DLD1 (cell line): ENCODE measurements around the gene SCAMP1.
"Not testable (repeated sequence)": the region's sequence is repeated elsewhere in the genome, so short reads cannot be mapped to it uniquely, and the experiment has no call there.

Source experiments
- in situ Hi-C: cut with HindIII; loops from 2 replicates; pipeline ENCODE4 v1.10.0; 2017; ENCODE audit warnings: low sequenced_read_pairs

SCAMP1 gene

GRCh38 chr5:78420548-78420947 is 60.1 kb downstream of the SCAMP1 start:
- in situ Hi-C loops: no loop called here

DNA sequence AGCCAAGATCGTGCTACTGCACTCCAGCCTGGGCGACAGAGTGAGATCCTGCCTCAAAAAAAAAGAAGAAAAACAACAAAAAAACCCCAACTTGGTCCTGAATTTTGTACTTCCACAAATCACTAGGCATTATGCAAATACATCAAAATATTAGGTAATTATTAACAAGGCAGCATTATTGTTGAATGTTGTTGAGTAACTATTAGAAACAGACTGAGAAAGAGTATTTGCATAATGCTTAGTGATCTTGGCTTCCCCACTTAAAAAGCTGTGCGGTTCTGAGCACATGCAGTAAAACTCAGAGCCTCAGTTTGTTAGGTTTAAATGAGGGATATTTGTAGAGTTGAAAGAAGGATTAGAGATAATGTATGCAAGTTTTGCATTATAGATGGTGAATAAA is 64.2 kb downstream of the SCAMP1 start:
- in situ Hi-C loops: no loop called here

- in situ Hi-C loops: no loop called here
These were observed 69.0 kb downstream of the SCAMP1 start for GRCh38 chr5:78429332-78429980.

GRCh38 chr5:78430866-78431265 is 70.4 kb downstream of the SCAMP1 start:
- in situ Hi-C loops: no loop called here

DNA sequence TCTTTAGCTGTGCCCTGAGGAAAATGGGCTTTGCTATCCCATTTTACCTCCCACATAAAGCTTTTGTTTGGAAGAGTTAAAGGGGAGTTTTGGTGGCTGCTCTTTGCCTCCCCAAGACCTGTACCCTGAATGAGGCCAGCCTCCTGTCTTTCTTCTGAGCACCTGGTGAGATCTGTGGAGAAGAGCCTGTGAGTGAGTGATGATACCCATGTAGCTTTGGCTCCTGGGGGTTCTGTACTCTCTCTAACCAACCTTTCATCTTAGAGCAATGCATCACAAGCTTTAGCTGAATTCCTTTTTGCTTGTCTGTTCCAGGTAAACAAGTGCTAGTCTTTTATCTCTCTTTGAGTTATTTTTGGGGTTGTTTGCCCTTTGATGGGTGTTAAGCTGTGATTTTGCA is 73.6 kb downstream of the SCAMP1 start:
- in situ Hi-C loops: no loop called here

GRCh38 chr5:78447775-78448424 is 87.5 kb downstream of the SCAMP1 start:
- in situ Hi-C loops: no loop called here

GRCh38 chr5:78449103-78449502 is 88.7 kb downstream of the SCAMP1 start:
- in situ Hi-C loops: no loop called here

- in situ Hi-C loops: not testable (repeated sequence)
These were observed 97.1 kb downstream of the SCAMP1 start for GRCh38 chr5:78457507-78457906.

DNA sequence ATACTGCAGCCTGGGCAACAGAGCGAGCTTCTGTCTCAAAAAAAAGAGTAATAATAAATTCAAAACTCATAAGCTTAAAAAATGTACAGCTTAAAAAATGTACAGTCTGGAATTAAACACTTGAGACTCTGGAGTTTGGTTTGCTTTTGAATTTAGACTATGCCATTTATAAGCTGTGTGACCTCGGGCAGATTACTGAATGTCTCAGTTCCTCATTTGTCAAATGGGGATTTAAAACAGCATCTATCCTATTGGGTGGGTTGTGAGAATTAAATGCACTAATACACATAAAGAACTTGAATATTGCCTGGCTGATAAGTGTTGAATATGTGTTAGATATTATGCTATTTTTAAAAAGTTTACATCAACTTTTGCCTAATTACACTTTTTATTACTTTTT is 98.4 kb downstream of the SCAMP1 start:
- in situ Hi-C loops: no loop called here

GRCh38 chr5:78467140-78467539 is 106.7 kb downstream of the SCAMP1 start:
- in situ Hi-C loops: no loop called here

- in situ Hi-C loops: no loop called here
These were observed 107.4 kb downstream of the SCAMP1 start for GRCh38 chr5:78467752-78468357.

DNA sequence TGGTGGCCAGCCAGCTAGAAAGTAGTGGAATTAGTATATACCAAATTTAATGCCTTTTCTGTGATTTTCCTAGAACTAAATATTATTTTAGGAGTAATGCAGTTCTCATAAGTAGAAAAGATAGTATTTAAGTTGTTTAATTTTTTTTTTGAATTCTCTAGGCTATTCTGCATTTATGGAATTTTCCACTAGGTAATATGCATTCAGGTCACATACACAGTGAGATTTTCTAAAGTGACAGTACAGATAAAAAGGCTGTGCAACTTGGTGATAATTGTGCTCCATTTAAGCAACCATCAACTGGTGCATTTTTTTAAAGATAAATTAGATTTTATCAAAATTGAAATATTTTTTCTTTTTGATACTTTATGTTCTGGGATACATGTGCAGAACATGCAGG is 111.5 kb downstream of the SCAMP1 start:
- in situ Hi-C loops: no loop called here

DNA sequence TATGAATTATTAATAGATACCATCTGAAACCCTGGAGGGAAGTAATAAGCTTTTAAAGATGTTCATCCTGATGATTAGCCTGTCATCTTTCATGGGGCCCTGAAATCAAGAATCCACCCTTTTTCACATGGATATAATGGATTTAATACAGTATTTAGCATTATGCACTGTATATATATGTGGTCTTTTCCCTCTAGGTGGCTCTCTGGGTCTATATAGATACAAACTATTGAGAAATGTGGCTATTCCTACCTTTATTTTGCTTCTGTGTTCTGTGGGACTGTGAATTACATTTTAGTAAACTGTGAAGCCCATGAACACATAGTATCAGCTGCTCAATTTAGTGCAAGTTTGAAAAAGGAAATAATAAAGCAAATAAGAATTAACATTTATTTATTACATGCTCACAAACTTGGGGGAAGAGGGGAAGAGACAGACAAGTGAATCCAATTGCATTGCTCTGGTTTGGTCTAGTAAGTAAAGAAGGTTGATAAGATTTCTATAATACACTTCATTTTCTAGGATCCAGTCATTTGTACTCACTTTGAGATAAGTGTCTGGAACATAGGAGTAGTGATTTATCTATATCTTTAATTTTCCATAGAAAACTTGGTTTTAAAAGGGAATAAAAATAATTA is 112.2 kb downstream of the SCAMP1 start:
- in situ Hi-C loops: no loop called here

DNA sequence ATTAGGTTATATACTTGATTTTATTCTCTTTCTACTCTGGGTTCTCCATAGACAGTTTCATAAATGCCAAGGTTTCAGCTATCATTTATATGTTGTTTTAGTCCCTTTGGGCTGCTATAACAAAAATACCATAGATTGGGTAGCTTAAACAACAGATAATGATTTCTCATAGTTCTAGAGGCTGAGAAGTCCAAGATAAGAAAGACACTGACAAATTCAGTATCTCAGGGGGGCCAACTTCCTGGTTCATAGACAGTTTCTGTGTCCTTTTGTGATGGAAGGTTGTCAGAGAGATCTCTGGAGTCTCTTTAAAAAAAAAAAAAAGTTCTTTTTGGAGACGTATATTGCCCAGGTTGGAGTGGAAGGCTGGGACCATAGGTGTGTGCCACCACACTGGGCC is 113.3 kb downstream of the SCAMP1 start:
- in situ Hi-C loops: no loop called here

GRCh38 chr5:78475370-78475769 is 115.0 kb downstream of the SCAMP1 start:
- in situ Hi-C loops: no loop called here

DNA sequence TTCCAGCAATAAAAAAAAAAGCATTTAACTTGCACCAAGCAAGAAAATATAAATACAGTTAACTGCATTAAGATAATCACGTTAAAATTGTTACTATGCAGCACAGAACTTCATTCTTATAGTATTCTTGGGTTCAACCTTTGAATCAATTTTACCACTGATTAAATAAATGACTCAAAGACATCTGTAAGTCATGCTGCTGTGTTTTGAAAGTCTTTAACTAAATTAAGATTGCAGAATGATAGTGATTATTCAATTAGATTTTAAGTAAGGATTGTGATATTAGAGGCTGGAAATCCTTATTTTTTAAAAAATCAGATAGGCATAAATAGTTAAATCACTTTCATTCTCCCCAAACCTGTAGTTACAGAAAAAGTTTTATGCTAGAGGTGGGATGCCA is 116.4 kb downstream of the SCAMP1 start:
- in situ Hi-C loops: no loop called here

GRCh38 chr5:78482948-78483347 is 122.5 kb downstream of the SCAMP1 start:
- in situ Hi-C loops: no loop called here

GRCh38 chr5:78483809-78484521 is 123.5 kb downstream of the SCAMP1 start:
- in situ Hi-C loops: no loop called here

DNA sequence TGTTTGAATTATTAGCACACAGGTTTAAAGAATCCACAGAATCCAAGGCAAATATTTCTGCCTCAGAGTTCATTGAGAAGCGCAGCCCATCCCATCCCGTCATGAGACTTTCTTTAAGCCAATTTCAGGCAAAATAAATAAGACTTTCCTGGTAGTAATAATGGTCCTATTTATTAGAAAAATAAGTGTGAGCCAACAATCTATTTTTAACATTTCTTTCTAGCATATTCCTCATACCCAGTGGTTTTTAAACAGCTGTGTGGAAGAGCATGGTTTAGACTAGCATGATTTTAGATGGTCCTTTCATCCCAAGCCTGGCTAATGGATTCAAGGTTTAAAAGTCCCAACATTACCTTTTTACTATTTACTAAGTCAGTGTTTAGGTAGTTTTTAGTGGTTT is 125.8 kb downstream of the SCAMP1 start:
- in situ Hi-C loops: no loop called here

DNA sequence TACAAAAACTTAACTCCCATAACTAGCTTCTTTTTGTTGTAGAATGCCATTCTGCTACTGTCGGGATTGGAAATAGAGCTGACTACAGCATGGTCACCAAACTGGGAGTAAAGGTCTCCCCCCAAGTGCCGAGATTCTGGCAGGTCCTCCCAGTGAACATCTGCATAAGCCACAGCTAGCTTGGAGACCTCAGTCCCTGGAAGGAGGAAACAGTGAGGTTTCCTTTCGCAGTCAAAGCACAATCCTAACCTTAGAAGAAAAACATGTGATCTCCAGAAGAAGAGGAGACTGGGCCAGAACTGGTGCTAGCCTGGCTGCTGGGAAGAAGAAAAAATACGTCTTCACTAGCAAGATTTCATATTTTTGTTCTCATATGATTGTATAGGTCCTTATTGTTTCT is 127.4 kb downstream of the SCAMP1 start:
- in situ Hi-C loops: no loop called here

DNA sequence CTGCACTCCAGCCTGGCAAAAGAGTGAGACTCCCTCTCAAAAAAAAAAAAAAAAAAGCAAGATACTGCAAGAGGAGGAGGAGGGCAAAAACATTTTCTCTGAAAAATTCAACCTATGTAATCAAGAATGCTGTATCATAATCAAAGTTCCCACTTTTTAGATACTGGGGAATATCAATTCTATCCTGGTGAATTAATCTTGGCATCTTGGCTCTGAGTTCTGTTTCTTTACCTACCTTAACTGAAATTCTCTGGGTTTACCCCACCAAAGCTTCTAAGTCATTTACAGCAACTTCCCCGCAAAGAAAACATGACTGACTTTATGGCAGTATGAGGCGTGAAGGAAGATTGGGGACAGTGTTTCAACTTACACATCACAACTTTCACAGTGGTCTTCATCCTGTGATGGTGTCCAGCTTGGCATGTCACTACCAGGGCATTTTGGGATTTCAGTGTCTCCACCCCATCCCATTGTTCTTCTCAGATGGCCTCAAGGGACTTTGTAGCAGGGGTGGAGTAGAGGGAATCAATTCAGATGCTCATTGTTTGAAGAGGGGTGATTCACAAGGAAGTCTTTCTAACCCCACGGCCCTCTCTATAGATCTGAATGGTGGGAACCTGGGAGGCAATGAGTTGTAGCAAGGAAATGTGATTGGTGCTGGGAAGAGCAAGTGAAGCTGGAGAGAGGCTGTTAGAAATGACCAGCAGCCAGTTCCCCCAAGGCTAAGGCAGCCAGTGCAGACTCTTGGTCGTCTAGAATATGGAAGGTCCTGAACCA is 130.5 kb downstream of the SCAMP1 start:
- in situ Hi-C loops: no loop called here
